Measurements from ENCODE around the gene ZC3H6. TPM values are rescaled to one million over a fixed set of nuclear protein-coding genes. Genes with fewer than 3 reads are reported as not detected.
"Not testable (repeated sequence)": the region's sequence is repeated elsewhere in the genome, so short reads cannot be mapped to it uniquely, and the experiment has no call there.

Gene ZC3H6
- total RNA-seq, 1 donor from 2014 or later = 12.0 TPM

- Histone ChIP-seq H3K4me1 (no peaks in the 10 kb centered on the region), H3K27me3 (no peaks in the 10 kb centered on the region), H3K4me3 (no peak overlapping the region), H3K9me3 (no peaks in the 10 kb centered on the region), H3K36me3 (no peaks in the 10 kb centered on the region), H3K27ac (no peak overlapping the region)
- TF ChIP-seq POLR2AphosphoS5 (IDR thresholded peaks at IDR 0.05; ENCODE audit: insufficient read depth in 1 of 2, low read depth in 1 of 2) (no peak), POLR2A (IDR thresholded peaks at IDR 0.05) (no peak)
- TF ChIP-seq, protein P1, sequence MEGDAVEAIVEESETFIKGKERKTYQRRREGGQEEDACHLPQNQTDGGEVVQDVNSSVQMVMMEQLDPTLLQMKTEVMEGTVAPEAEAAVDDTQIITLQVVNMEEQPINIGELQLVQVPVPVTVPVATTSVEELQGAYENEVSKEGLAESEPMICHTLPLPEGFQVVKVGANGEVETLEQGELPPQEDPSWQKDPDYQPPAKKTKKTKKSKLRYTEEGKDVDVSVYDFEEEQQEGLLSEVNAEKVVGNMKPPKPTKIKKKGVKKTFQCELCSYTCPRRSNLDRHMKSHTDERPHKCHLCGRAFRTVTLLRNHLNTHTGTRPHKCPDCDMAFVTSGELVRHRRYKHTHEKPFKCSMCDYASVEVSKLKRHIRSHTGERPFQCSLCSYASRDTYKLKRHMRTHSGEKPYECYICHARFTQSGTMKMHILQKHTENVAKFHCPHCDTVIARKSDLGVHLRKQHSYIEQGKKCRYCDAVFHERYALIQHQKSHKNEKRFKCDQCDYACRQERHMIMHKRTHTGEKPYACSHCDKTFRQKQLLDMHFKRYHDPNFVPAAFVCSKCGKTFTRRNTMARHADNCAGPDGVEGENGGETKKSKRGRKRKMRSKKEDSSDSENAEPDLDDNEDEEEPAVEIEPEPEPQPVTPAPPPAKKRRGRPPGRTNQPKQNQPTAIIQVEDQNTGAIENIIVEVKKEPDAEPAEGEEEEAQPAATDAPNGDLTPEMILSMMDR (IDR thresholded peaks at IDR 0.05) = no peak
- no peak for DNase-seq (ENCODE audit: extremely low spot score in 2 of 2)
- intact Hi-C loops (cut with DNase I) = no loop called here
Measured at GRCh38 chr2:112340475-112341267, 65.3 kb downstream of the ZC3H6 start.

DNA sequence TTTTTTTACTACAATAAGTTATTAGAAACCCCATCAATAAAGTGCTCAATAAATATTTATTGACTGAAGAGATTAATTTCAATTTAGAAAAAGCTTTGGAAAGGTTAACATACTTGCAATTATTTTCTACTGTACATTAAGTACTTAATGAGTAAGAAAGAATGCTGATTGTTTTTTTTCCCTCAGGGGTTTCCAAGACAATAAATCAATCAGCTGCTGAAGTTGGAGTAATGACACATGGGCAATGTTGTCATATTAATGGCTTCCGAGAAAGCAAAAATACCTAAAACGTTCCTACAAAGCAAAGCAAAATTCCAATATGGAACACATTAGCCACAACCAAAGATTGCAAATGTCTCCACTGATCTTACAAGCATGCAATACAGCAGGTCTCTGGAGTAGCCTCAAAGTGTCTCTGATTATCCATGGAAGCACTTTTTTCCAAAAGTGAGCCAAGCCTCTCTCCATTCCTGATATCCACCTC, 66.7 kb downstream of the ZC3H6 start:
- H3K36me3 ChIP-seq = no peaks in the 10 kb centered on the region
- intact Hi-C loops (cut with DNase I) = no loop called here
- H3K4me3 ChIP-seq = no peak overlapping the region
- no peak overlapping the region for H3K27ac ChIP-seq
- TF ChIP-seq POLR2AphosphoS5 (IDR thresholded peaks at IDR 0.05; ENCODE audit: insufficient read depth in 1 of 2, low read depth in 1 of 2) (no peak), POLR2A (IDR thresholded peaks at IDR 0.05) (no peak)
- TF ChIP-seq, protein P1 (IDR thresholded peaks at IDR 0.05) = no peak
- H3K9me3 ChIP-seq = no peaks in the 10 kb centered on the region
- no peak for DNase-seq (ENCODE audit: extremely low spot score in 2 of 2)
- no peaks in the 10 kb centered on the region for H3K27me3 ChIP-seq
- H3K4me1 ChIP-seq = no peaks in the 10 kb centered on the region

GRCh38 chr2:112343827-112344585, 68.6 kb downstream of the ZC3H6 start:
- Histone ChIP-seq H3K4me1 (no peaks in the 10 kb centered on the region), H3K4me3 (no peak overlapping the region), H3K9me3 (no peaks in the 10 kb centered on the region), H3K27ac (no peak overlapping the region), H3K27me3 (no peaks in the 10 kb centered on the region), H3K36me3 (no peaks in the 10 kb centered on the region)
- intact Hi-C loops (cut with DNase I) = no loop called here
- no peak for DNase-seq (ENCODE audit: extremely low spot score in 2 of 2)
- TF ChIP-seq POLR2AphosphoS5 (IDR thresholded peaks at IDR 0.05; ENCODE audit: insufficient read depth in 1 of 2, low read depth in 1 of 2) (no peak), POLR2A (IDR thresholded peaks at IDR 0.05) (no peak)
- TF ChIP-seq, protein P1 (IDR thresholded peaks at IDR 0.05) = no peak

GRCh38 chr2:112345030-112346027, 69.9 kb downstream of the ZC3H6 start:
- Histone ChIP-seq H3K27me3 (no peaks in the 10 kb centered on the region), H3K27ac (no peak overlapping the region), H3K4me3 (no peak overlapping the region), H3K36me3 (no peaks in the 10 kb centered on the region), H3K4me1 (no peaks in the 10 kb centered on the region), H3K9me3 (no peaks in the 10 kb centered on the region)
- DNase-seq (ENCODE audit: extremely low spot score in 2 of 2) = no peak
- TF ChIP-seq, protein P1 (IDR thresholded peaks at IDR 0.05) = no peak
- TF ChIP-seq POLR2AphosphoS5 (IDR thresholded peaks at IDR 0.05; ENCODE audit: insufficient read depth in 1 of 2, low read depth in 1 of 2) (no peak), POLR2A (IDR thresholded peaks at IDR 0.05) (no peak)
- intact Hi-C loops (cut with DNase I) = no loop called here

- H3K36me3 ChIP-seq; H3K4me1 ChIP-seq; intact Hi-C loops (cut with DNase I); H3K27ac ChIP-seq; H3K9me3 ChIP-seq; H3K4me3 ChIP-seq; H3K27me3 ChIP-seq; DNase-seq (ENCODE audit: extremely low spot score in 2 of 2): not testable (repeated sequence)
Measured at GRCh38 chr2:112352292-112352691, 76.9 kb downstream of the ZC3H6 start.

- H3K36me3 ChIP-seq; H3K4me1 ChIP-seq; H3K4me3 ChIP-seq; intact Hi-C loops (cut with DNase I); H3K9me3 ChIP-seq; DNase-seq (ENCODE audit: extremely low spot score in 2 of 2); H3K27me3 ChIP-seq; H3K27ac ChIP-seq: not testable (repeated sequence)
Measured at GRCh38 chr2:112352809-112353603, 77.6 kb downstream of the ZC3H6 start.

GRCh38 chr2:112354335-112354734, 78.9 kb downstream of the ZC3H6 start:
- intact Hi-C loops (cut with DNase I); H3K27me3 ChIP-seq; H3K36me3 ChIP-seq; H3K27ac ChIP-seq; H3K4me1 ChIP-seq; H3K9me3 ChIP-seq; DNase-seq (ENCODE audit: extremely low spot score in 2 of 2); H3K4me3 ChIP-seq: not testable (repeated sequence)

Data from vagina (tissue), 2 donors.